GM23248 (cell line): ENCODE data around the gene GSTO2. TPM values are rescaled to one million over a fixed set of nuclear protein-coding genes. Genes with fewer than 3 reads are reported as not detected.
A peak's percentile ranks its signal among the peaks of the same experiment; 100 is the strongest.

Experiments used
- DNase-seq: peaks from one replicate; pipeline ENCODE4 v3.0.0-alpha.2; 2015
- H2AFZ ChIP-seq: fragments of 200-600 bp; sonication (generic); 2 replicates; pipeline ENCODE4 v1.6.1; 2016; ENCODE audit warnings: antibody characterized with exemption
- H3F3A ChIP-seq: fragments of 200-600 bp; sonication (generic); 2 replicates; pipeline ENCODE4 v1.6.1; 2016; ENCODE audit warnings: mild to moderate bottlenecking, antibody characterized with exemption, mixed run types; ENCODE audit not compliant: insufficient read depth
- H3K27ac ChIP-seq: fragments of 200-600 bp; sonication (generic); 2 replicates; pipeline ENCODE4 v1.5.1; 2016; ENCODE audit warnings: mild to moderate bottlenecking
- H3K27me3 ChIP-seq: fragments of 200-600 bp; sonication (generic); replicated peaks from 2 replicates; pipeline ENCODE4 v1.6.1; 2016; ENCODE audit warnings: mild to moderate bottlenecking; ENCODE audit not compliant: insufficient read depth
- H3K36me3 ChIP-seq: fragments of 200-600 bp; sonication (generic); 2 replicates; pipeline ENCODE4 v1.6.1; 2016; ENCODE audit warnings: low read depth, mild to moderate bottlenecking
- H3K4me1 ChIP-seq: fragments of 200-600 bp; sonication (generic); 2 replicates; pipeline ENCODE4 v1.6.1; 2016; ENCODE audit warnings: mild to moderate bottlenecking; ENCODE audit not compliant: insufficient read depth
- H3K4me2 ChIP-seq: fragments of 200-600 bp; sonication (generic); one replicate; pipeline ENCODE4 v1.6.1; 2016; ENCODE audit warnings: mild to moderate bottlenecking; ENCODE audit not compliant: unreplicated experiment
- H3K4me3 ChIP-seq: fragments of 200-600 bp; sonication (generic); 2 replicates; pipeline ENCODE4 v1.5.1; 2016; ENCODE audit warnings: mild to moderate bottlenecking
- H3K79me2 ChIP-seq: fragments of 200-600 bp; sonication (generic); 2 replicates; pipeline ENCODE4 v1.6.1; 2016; ENCODE audit warnings: mild to moderate bottlenecking; ENCODE audit not compliant: insufficient read depth
- H3K9ac ChIP-seq: fragments of 200-600 bp; sonication (generic); 2 replicates; pipeline ENCODE4 v1.6.1; 2016; ENCODE audit warnings: mild to moderate bottlenecking
- H3K9me2 ChIP-seq: fragments of 200-600 bp; sonication (generic); 2 replicates; pipeline ENCODE4 v1.6.1; 2016; ENCODE audit warnings: mixed run types, mild to moderate bottlenecking, moderate library complexity; ENCODE audit not compliant: insufficient read depth
- H3K9me3 ChIP-seq: fragments of 200-600 bp; sonication (generic); one replicate; pipeline ENCODE4 v1.6.1; 2017; ENCODE audit warnings: low read depth
- H4K20me1 ChIP-seq: fragments of 200-600 bp; sonication (generic); 2 replicates; pipeline ENCODE4 v1.6.0; 2016; ENCODE audit not compliant: insufficient read depth
- EZH2 ChIP-seq: fragments of 200-600 bp; sonication (generic); IDR thresholded peaks from 2 replicates; pipeline ENCODE4 v1.6.1; 2018; ENCODE audit warnings: antibody characterized with exemption, mild to moderate bottlenecking; ENCODE audit not compliant: insufficient read depth, poor library complexity, severe bottlenecking
- EZH2phosphoT487 ChIP-seq: fragments of 200-600 bp; sonication (generic); IDR thresholded peaks from 2 replicates; pipeline ENCODE4 v1.6.1; 2018; ENCODE audit warnings: antibody characterized with exemption, moderate library complexity, mild to moderate bottlenecking, low read depth; ENCODE audit not compliant: insufficient read depth
- WGBS, 2 experiments: methylation state at CpG; one replicate each; pipeline ENCODE4 v1.1.6; 2015 to 2017; ENCODE audit warnings: low lambda C conversion rate in 2 of 2, low coverage in 1 of 2; ENCODE audit errors: missing lambda C conversion rate in 2 of 2; 5-methylcytosine and 5-hydroxymethylcytosine counted together
- in situ Hi-C: fragments of 300-500 bp; cut with MboI; formaldehyde crosslinking; loops from 2 replicates; pipeline ENCODE4 v1.15.0; 2020
- polyA plus RNA-seq: library from polyadenylated mRNA; unstranded; fragments of >200 nt; fragmentation: Nextera tagmentation; extraction: Ambion mirVana; gene quantifications from 2 replicates; pipeline ENCODE4 v1.2.1, GENCODE V29; 2016
- total RNA-seq: library from RNA; depleted of rRNA; stranded (reverse); fragments of >200 nt; shearing (Covaris generic); gene quantifications from 2 replicates; pipeline ENCODE4 v1.2.3, GENCODE V29; 2014

Gene GSTO2
- total and polyA plus RNA-seq, 2 experiments from 2014 or later = 1.1 to 2.2 TPM

DNA sequence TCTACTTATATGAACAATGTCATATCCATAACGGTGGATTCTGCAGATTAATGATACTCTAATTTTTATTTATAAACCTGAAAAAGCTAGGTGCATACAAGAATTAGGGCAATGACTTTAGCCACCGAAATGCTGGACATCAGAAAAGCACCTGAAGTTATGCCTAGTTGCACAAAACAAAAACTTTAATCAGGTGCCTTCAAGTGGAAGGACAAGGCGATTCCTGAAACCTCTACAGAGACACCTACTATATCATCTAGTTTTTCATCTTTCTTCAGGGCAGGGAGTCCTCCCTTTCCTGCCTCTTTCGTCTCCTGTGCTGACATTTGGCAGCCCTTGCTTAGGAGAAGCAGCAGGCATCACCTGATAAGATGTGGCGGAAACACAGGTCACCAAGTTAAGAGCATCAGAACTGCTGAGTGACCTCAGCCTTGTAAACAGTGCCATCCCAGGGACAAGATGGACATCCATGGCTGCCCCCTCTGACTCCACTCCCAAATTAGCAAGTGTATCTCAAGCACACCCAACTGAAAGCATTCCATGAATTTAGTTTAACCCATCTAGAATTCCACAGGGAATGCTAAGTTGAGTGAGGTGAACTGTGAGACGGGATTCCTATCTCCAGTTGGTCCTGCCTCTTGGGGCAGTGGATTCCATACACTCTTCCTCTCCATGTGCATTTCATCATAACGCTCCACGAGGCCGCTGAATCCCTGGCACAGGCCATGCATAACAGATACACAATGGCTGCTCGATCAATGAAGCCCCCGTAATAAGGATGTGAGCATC is 63.5 kb downstream of the GSTO2 start:
- Histone ChIP-seq H3K9ac (peak overlapping the region; percentile 99), H3K9me2 (no peaks in the 10 kb centered on the region), H3K9me3 (no peaks in the 10 kb centered on the region), H3K4me1 (peaks cover 63% of the 10 kb centered on the region), H2AFZ (no peak overlapping the region), H3K4me2 (peak overlapping the region; percentile 95), H3F3A (peaks cover 55% of the 10 kb centered on the region), H3K4me3 (no peak overlapping the region), H4K20me1 (no peaks in the 10 kb centered on the region), H3K27me3 (no peaks in the 10 kb centered on the region), H3K27ac (peak overlapping the region; percentile 100), H3K36me3 (no peaks in the 10 kb centered on the region), H3K79me2 (peaks cover 74% of the 10 kb centered on the region)
- DNase-seq = no peak
- TF ChIP-seq EZH2phosphoT487 (no peak), EZH2 (no peak)
- 93 to 95% methylated on average over 11 of the region's 11 CpGs for WGBS, 2 experiments
- in situ Hi-C loops = no loop called here

DNA sequence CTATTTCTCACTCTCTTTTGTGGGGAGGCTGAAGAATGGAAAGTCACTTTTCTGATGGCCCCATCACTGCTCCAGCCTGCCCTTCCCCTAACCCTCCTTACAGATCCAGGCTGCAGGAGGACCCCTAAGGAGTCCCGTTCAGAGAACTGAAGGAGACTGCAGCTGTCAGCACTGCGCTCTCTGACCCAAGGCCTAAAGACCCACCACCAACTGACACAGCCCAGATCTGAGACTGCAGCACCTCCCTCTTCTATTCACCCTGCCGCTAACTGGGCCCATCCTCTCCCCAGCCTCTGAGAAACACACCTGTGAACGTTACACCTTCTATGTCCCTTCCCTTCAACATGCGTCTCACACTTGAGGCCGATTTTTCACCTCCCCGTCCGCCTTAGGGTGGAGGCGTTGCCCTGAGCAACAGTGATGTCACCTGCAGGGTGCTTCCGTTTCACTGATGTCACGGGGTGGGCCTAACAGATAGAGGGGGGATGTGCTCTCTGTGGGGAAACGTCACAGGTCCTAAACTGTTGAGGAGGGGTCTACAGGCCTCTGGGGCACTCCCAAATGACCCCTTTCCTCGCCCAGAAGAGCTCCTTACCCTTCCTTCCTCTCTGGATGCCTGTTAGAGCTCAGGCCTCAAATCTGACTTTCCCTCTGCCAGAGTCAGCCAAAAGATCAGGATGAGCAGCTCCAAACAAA is 64.2 kb downstream of the GSTO2 start:
- Histone ChIP-seq H3K9me3 (no peaks in the 10 kb centered on the region), H4K20me1 (no peaks in the 10 kb centered on the region), H3K4me3 (no peak overlapping the region), H3K27me3 (no peaks in the 10 kb centered on the region), H3F3A (peaks cover 48% of the 10 kb centered on the region), H3K27ac (no peak overlapping the region), H3K79me2 (peaks cover 76% of the 10 kb centered on the region), H3K36me3 (no peaks in the 10 kb centered on the region), H2AFZ (no peak overlapping the region), H3K9me2 (no peaks in the 10 kb centered on the region), H3K4me2 (no peak overlapping the region), H3K9ac (no peak overlapping the region), H3K4me1 (peaks cover 56% of the 10 kb centered on the region)
- 90 to 92% methylated on average over 13 of the region's 13 CpGs for WGBS, 2 experiments
- DNase-seq = no peak
- TF ChIP-seq EZH2 (no peak), EZH2phosphoT487 (no peak)
- in situ Hi-C loops = no loop called here

DNA sequence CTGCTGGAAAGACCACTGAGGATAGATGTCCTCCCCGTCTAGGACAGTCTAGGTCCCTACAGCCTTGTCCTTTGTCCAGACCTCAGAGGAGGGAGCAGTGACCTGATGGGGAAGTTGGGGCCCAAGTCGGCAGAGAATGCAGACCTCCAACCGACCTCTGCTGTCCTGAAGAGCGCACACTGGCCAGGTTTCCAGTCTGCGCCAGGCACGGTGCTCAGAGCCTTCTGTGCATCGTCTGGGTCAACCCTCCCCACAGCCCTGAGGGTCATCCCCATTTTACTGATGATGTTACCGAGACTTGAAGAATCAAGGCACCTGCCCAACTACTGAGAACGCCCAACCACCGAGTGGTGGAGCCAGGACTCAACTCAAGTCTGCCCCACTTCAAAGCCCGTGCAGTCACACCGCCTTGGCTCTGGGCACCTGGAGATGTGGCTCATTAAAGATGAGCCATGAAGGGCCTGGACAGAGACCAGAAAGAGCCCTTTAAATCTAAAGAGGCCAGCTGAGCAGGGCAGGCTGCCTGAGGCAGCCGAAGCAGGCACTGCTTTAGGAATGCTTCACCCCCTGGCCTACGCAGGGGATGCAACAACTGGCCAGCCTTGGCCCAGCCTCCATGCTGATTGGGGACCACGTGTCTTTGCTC is 64.9 kb downstream of the GSTO2 start:
- Histone ChIP-seq H3K27ac (no peak overlapping the region), H3K9me2 (no peaks in the 10 kb centered on the region), H2AFZ (no peak overlapping the region), H3K9me3 (no peaks in the 10 kb centered on the region), H3K9ac (no peak overlapping the region), H3K4me2 (no peak overlapping the region), H3F3A (peaks cover 43% of the 10 kb centered on the region), H3K79me2 (peaks cover 76% of the 10 kb centered on the region), H3K27me3 (no peaks in the 10 kb centered on the region), H3K36me3 (no peaks in the 10 kb centered on the region), H4K20me1 (no peaks in the 10 kb centered on the region), H3K4me3 (no peak overlapping the region), H3K4me1 (peaks cover 50% of the 10 kb centered on the region)
- TF ChIP-seq EZH2phosphoT487 (no peak), EZH2 (no peak)
- no peak for DNase-seq
- whole genome bisulfite sequencing, 2 experiments = 90 to 92% methylated on average over 15 of the region's 15 CpGs
- in situ Hi-C loops = no loop called here

DNA sequence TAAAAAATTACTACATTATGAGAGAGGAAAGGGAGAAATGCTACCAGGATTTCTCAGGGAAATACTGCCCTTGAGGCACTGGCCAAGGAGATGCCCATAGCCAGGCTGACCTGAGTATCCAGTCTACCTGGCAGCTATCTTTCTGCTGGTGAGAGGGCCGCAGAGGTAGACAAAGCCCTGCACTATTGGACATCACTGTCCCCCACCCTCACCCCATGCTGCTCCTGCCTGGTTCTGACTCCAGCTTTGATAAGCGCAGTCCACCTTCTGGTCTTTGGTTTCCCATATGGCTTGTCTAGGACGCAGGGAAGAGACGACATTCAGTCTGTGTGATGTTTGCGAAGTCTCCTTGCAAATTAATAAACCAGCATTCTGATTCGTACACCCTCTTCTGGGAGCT is 65.6 kb downstream of the GSTO2 start:
- WGBS, 2 experiments = 97 to 99% methylated on average over 6 of the region's 6 CpGs
- no peak for DNase-seq
- no peaks in the 10 kb centered on the region for H3K36me3 ChIP-seq
- H3K79me2 ChIP-seq = peaks cover 76% of the 10 kb centered on the region
- no peak overlapping the region for H3K27ac ChIP-seq
- H2AFZ ChIP-seq = no peak overlapping the region
- TF ChIP-seq EZH2 (no peak), EZH2phosphoT487 (no peak)
- H3K4me2 ChIP-seq = no peak overlapping the region
- peaks cover 45% of the 10 kb centered on the region for H3F3A ChIP-seq
- H3K9me2 ChIP-seq = no peaks in the 10 kb centered on the region
- in situ Hi-C loops = no loop called here
- no peak overlapping the region for H3K4me3 ChIP-seq
- H3K27me3 ChIP-seq = no peaks in the 10 kb centered on the region
- no peaks in the 10 kb centered on the region for H4K20me1 ChIP-seq
- no peaks in the 10 kb centered on the region for H3K9me3 ChIP-seq
- peaks cover 51% of the 10 kb centered on the region for H3K4me1 ChIP-seq
- no peak overlapping the region for H3K9ac ChIP-seq
